HuH-7 (cell line): ENCODE results near the gene DNAI1.
"Not testable (repeated sequence)": the region's sequence is repeated elsewhere in the genome, so short reads cannot be mapped to it uniquely, and the experiment has no call there.

Experiments
- DNase-seq: peaks from one replicate; pipeline ENCODE4 v3.0.0; 2011; ENCODE audit warnings: low spot score

The DNAI1 gene

DNA sequence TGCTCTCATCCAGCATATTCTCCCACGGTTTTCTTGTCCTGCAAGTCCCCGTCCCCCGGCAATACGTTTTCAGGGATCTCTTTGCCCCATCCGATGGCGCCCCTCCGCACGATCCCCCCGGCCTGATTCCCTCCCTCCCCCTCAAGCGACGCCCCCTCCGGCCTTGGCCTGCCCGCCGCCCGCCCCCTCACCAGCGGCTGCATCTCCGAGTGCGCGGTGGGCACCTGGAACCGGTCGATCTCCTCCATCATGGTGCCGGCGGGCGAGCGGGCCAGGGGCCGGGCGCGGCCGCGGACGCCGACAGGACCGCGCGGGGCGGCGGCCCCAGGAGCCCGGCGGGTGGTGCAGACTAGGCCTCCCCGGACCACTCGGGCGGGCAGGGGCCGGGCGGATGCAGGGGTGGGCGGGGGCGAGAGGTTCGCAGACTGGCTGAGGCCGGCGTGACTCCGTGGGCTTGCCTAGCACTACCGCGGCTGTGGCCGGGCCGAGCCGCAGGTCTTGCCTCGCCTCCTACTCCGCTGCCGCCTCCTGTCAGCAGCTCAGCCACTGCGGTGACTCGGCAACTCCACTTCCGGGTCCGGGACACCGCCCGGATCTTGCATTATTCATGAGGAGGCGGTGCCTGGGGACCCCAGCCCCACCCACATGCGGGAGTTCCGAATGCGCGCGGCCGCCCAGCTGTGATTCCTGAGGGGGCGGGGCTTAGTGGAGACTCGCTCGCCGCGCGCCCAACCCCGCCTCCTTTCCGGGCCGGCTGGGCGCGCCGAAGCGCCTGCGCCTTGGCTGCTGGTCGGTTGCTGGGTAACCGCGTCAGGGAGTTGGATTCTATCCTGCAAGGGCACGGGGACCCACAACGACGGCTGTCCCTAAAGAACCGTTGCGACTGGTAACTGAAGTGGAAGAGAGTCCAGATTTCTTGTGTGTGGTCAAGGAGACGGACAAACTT is at the start of gene DNAI1, which contains the start of gene FAM219A:
DNAI1 (plus strand) TSS at position 793 of the 946 bp plus-strand sequence. CDS start 201 bp downstream, outside the sequence.
FAM219A (minus strand) TSS at position 558 of the 946 bp plus-strand sequence; CDS start at position 251, 307 bp downstream.
- peak; percentile 84 for DNase-seq

GRCh38 chr9:34409154-34409553 is 49.5 kb upstream of the DNAI1 start:
- DNase-seq, result no peak

- DNase-seq, result no peak
These were observed 46.3 kb upstream of the DNAI1 start for GRCh38 chr9:34412336-34412735.

DNA sequence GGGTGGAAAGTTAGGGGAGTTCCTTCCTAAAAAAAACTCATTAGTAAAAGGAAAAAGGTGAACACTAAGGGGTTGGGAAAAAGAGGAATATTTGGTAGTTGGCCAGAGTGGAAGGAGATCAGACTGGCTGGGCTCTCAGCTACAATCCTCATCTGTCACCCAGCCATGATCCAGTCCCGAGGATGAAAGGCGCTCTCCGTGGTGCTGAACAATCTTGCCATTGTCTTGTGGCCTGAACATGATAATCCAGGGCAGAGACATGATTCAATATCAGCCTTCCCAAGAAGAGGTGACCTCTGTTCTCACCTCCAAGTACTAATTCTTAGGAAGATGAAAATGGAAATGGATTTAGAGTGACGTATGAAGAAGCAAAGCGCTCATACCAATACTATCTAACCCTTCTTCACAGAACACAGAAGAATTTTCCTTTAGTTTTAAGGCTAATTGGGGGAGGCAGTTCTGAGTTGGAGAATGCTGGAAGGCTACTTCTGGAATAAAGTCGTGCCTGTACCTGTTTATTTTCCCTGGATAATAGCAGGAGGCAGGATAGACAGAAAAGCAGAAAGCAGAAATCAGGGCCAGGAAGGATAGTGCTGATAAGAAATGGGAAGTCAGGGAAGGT is 45.3 kb upstream of the DNAI1 start:
- DNase-seq, result peak; percentile 56

- DNase-seq, result no peak
These were observed 40.9 kb upstream of the DNAI1 start for GRCh38 chr9:34417734-34418133.

- no peak for DNase-seq
These were observed 38.7 kb upstream of the DNAI1 start for GRCh38 chr9:34419716-34420504.

DNA sequence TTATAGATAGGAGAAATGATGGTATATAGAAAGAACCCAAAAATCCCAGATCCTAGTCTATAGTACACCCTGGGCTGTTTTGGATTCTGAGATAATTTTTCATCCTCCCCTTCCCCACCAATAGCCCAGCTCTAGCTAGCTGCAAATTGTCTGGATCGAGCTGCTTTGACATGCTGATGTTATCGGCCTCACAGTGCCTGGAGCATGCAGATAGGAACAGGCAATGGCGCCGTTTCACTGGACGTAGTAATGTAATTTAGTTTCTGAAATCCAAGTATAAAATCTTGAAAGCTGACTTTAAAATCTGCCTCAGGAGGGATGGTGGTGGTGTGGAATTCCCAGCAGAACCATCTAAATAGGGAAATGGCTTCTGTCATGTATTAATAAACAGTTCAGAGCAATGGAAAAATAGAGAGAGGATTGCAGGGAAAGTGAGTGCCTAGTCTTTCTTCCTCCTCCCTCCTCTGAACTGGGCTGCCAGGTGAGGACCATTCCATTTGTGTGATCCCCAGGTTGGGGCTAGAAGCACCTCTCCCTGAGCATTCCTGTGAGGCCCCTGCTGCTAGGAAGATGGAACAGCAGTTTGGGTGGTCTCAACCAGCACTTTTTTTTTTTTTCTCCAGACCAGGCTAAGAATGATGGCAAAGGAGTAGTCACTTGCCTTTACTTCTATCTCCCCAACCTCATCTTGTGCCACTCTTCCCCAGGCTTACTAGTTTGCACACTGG is 32.1 kb upstream of the DNAI1 start:
- no peak for DNase-seq

GRCh38 chr9:34428325-34428958 is 30.2 kb upstream of the DNAI1 start:
- DNase-seq, result no peak

DNA sequence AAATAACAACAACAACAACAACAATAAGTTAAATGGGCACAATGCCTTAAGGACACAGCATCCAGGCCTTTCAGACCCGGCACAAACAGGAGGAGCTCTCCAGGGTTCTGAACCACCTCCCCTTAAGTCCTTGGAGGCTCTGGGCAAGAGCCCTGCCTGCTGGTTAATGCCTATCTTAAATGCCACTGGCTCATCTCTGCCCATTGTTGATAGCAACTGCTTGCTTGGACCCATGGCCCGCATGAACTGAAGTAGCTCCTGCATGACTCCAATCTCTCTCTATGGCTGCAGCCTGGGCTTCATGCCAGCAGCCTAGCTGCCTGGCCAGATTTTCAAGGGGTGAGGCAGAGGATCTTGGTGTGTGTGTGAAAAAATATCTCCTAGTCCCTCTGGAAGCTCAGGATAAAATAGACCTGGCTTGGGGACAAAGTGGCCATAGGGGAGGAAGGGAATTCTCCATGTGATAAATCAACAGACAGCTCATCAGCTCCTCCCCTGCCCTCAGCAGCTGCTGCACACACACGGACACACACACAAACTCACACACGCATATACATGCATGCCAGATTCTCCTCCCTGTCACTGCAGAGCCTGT is 27.7 kb upstream of the DNAI1 start:
- peak; percentile 28 for DNase-seq

DNA sequence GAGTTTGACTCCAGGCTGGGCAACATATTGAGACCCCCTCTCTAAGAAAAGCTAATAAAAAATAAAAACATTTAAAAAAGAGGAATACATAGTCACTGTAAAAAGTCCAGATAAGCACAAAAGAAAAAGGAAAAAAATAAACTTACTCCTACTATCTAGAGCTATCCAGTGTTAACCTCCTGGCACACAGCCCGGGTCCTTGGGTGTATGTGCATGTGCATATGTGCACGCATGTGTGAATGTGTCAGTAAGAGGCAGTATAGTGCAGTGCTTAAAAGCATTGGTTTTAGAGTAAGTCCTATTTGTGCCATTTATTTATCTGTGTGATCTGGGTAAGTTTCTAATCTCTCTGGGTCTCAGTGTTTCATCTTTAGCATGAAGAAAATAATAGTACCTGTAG is 26.9 kb upstream of the DNAI1 start:
- DNase-seq, result no peak

DNA sequence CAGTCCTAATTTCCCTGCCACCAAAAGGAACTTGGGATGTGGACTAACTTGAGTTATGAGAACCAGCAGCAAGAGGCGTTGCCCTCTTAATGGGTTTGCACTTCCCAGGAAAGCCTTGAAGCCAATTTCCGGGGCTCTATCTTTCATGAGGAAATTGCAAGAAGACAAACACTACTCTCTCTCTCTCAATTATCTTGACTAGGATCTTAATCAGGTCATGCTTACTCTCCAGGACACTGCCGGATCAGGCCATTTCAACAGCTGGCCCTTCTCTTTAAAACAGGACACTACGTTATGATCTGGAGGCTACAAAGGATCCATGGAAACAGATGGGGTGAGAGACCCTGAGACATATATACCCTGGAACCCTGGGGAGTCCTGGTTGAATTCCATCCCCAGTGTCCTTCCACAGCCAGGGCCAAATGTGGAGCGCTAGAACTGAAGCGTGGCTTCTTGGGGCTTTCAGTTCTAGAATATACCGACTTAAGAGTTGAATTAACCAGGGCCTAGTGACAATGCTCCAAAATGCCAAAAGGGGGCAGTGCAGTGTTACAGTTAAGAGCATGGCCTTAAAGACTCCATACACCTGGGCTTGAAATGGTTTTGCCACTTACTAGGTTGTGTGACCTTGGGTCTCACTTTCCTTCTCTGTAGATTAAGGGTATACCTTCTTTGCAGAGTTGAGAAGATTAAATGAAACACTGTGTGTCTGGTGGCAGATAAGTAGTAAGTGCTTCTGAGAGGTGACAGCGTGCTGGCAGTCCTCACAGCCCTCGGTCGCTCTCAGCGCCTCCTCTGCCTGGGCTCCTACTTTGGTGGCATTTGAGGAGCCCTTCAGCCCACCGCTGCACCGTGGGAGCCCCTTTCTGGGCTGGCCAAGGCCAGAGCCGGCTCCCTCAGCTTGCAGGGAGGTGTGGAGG is 21.3 kb upstream of the DNAI1 start:
- DNase-seq, result peak; percentile 58

DNA sequence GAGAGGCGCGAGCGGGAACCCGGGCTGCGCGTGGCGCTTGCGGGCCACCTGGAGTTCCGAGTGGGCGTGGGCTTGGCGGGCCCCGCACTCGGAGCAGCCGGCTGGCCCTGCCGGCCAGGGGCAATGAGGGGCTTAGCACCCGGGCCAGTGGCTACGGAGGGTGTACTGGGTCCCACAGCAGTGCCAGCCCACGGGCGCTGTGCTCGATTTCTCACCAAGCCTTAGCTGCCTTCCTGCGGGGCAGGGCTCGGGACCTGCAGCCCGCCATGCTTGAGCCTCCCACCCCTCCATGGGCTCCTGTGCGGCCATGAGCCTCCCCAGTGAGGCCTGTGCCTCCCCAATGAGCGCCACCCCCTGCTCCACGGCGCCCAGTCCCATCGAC is 20.7 kb upstream of the DNAI1 start:
- not testable (repeated sequence) for DNase-seq

DNA sequence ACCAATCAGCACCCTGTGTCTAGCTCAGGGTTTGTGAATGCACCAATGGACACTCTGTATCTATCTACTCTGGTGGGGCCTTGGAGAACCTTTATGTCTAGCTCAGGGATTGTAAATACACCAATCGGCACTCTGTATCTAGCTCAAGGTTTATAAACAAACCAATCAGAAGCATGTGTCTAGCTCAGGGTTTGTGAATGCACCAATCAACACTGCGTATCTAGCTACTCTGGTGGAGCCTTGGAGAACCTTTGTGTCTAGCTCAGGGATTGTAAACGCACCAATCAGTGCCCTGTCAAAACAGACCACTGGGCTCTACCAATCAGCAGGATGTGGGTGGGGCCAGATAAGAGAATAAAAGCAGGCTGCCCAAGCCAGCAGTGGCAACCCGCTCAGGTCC is 20.1 kb upstream of the DNAI1 start:
- not testable (repeated sequence) for DNase-seq

- no peak for DNase-seq
These were observed 18.6 kb upstream of the DNAI1 start for GRCh38 chr9:34440017-34440416.

GRCh38 chr9:34442770-34443169 is 15.8 kb upstream of the DNAI1 start:
- DNase-seq, result no peak

- DNase-seq, result no peak
These were observed 15.1 kb upstream of the DNAI1 start for GRCh38 chr9:34443533-34443932.

DNA sequence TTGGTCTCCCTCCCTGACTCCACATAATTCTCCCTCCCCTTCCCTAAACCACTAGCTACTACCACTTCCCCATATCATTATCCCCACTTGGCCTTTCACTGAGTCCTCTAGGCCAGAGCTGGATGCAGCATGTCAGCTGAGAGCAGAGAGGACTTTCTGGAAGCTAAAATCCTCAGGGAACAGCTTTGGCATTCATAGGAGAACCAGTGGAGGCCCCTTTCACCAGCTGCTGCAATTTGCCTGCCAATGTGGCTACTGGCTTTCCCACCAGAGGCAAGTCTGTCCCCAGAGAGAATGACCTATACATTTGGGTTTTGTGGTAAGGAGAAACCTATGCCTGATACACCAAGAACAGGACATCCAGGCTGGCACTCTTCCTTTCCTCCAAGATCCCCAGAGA is 14.6 kb upstream of the DNAI1 start:
- no peak for DNase-seq

- no peak for DNase-seq
These were observed 12.1 kb upstream of the DNAI1 start for GRCh38 chr9:34446468-34446891.

- DNase-seq, result no peak
These were observed 11.7 kb upstream of the DNAI1 start for GRCh38 chr9:34446951-34447350.

DNA sequence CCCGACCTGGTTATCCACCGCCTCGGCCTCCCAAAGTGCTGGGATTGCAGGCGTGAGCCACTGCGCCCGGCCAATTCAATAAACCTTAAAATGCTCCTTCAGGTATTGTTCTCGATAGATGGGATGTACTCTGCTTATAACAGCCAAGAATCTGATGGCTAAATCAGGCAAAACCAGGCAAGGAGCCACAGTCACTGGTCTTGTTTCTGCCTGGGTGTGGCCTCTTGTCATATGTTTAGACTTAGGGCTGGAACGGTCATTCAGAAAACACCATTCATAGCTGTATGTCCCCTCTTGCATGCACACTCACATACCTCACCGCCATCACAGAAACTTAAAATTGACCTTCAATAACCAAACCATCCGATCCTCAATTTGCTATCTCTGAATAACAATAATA is 8.0 kb upstream of the DNAI1 start:
- DNase-seq, result no peak
